ENCODE results near the gene FGF14.

Gene FGF14

DNA sequence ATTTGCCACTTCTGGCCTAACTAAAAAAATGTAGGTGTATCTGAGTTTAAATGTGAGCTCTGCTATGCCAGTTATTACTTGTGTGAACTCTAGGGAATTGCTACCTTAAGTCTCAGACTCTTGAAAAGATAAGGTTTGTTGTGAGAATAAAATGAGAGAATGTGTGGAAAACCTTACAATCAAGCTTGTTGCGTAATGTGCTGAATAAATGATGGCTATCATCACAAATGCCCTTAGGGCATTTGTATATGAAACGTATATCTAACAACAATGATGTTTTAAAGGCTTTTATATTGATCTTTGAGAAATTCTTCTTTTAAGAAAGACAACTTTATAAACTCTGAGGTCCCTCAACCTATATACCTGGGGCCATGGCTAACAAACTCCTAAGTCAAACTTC lies 564.6 kb downstream of the FGF14 start:
- DNase-seq = no peak

- DNase-seq = no peak
Observed at GRCh38 chr13:101835920-101836319, 565.9 kb downstream of the FGF14 start.

DNA sequence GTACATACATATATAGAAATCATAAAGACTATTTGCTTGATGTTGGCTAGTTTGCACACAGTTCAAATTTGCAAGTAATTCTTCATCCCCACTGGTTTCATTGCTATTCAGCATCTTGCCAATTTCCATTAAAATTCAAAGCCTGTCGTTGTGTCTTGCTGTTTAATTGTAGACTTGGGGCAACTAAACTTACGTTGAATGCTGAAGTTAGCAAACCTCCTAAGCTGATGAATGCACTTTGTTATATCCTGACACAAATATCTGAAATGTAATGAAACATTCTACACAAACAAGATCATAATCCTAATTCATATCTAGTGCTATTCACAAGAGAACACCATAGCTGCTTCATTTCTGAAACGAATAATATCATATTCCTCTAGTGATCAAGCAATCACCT lies 568.2 kb downstream of the FGF14 start:
- no peak for DNase-seq

- DNase-seq = no peak
Observed at GRCh38 chr13:101830035-101830434, 571.8 kb downstream of the FGF14 start.

- DNase-seq = no peak
Observed at GRCh38 chr13:101829484-101829883, 572.4 kb downstream of the FGF14 start.

DNA sequence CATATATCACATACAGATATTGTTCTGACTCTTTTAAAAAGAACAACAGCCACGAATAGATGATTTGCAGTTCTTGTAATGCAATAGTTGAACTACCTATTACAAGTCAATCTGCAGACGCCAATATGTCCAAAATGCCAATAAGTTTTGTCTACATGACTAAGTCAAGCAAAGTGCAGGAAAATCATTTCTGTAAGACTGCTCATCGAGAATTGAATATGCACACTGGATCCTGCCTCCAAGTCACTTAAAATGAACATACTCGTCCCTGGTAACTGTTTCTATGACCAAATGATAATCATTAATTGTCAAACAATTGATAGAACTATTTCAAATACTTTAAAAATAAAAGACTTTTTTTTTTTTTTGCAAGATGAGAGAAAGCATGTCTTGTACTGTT lies 573.7 kb downstream of the FGF14 start:
- DNase-seq = no peak

DNA sequence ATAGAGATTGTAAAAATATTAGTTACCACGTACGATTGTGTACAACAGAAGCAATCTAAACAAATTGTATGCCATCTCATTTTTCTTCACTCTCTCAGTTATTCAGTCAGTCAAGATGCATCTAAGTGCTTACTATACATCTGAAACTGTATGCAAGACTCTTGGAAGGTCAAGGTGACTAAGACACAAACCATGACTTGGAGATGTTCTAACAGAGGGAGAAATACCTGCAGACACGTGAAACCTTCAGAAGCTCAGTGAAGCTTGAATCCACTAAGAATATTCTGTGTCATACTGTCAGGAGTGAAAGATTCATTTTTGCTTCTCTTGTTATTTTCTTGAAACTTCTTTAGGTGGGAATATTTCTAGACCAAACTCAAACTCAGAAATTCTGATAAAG lies 584.0 kb downstream of the FGF14 start:
- no peak for DNase-seq

- DNase-seq = no peak
Observed at GRCh38 chr13:101811881-101812280, 590.0 kb downstream of the FGF14 start.

GRCh38 chr13:101811284-101811839 lies 590.5 kb downstream of the FGF14 start:
- DNase-seq = no peak

GRCh38 chr13:101799196-101799595 lies 602.7 kb downstream of the FGF14 start:
- DNase-seq = no peak

DNA sequence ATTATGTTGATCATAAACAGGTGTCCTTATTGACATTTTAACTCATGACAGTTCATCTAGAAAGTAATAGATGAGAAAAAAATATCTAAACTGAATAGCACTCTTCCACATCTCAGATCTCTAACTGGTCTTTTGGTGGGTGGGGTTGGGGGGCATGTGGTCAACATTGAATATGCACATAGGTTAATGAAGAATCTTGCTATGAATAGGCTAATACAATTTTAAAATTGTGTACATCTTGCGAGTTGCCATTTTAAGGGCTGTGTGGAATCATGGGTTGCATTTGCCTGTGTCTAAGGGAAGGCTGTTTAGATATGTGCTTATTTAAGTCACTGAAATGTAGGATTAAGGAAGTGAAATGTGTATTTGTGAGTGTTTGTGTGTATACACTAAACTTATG lies 603.4 kb downstream of the FGF14 start:
- no peak for DNase-seq

- DNase-seq = no peak
Observed at GRCh38 chr13:101795460-101795859, 606.4 kb downstream of the FGF14 start.

- DNase-seq = no peak
Observed at GRCh38 chr13:101795025-101795424, 606.8 kb downstream of the FGF14 start.

DNA sequence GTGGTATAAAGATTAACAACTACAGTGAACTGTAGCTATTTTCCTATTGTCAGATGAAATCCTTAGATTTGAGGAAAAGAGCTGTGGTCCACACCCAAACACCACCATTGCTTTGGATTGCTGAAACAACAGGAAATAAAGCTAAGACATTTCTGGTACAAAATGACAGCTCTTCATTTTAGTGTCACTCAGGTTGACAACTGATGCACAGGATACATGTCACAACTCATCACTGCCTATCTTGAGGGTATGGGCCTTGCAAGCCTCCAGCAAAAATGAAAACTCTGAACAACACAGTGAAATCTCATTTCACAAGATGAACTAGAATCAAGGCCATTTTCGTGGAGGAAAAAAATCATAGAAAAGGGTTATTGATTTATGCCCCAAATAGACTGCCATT lies 609.7 kb downstream of the FGF14 start:
- DNase-seq = no peak

DNA sequence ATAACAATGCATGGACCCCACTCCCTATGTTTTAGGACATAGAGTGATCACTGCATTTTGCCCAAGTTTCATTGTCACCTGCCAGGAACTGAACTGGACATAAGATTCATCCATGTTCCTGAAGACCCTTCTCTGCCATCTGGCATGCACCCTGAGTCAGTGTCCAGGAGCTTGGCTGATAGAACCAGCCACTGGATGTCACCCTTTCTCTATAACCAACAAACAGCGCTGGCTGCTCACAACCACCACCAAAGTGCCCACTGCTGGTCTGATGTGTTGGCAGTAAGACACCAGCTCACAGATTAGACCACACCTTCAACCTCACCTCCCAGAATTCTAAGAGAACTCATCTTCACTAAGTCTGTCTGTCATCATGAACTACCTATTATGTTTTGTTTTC lies 616.0 kb downstream of the FGF14 start:
- DNase-seq = no peak

DNA sequence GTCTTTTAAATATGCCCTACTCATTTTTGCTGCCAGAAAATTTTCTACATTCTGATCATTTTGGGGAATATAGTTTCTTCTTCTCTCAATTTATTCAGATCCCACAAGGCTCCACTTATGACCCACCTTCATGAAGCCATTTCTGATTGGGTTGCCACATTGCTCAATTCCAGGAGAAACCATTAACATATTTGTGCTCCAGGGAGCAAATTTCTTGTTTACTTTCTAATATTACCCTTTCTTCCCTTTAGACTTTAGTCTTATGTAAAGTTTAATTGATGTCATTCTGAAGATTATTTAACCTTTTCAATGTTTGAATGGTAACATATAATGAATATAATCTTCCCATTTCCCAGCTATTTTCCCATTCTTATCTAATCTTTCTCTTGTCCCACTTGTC lies 617.5 kb downstream of the FGF14 start:
- DNase-seq = no peak

DNA sequence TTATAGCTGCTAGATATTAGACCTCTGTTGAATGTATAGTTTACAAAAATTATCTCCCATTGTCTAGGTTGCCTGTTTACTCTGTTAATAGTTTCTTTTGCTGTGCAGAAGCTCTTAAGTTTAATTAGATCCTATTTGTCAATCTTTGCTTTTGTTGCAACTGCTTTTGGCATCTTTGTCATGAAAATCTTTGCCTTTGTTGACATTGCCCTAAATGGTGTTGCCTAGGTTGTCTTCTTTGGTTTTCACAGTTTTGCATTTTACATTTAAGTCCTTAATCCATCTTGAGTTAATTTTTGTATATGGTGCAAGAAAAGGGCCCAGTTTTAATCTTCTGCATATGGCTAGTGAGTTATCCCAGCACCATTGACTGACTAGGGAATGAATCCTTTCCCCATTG lies 618.3 kb downstream of the FGF14 start:
- no peak for DNase-seq

GRCh38 chr13:101780211-101780610 lies 621.6 kb downstream of the FGF14 start:
- DNase-seq = no peak

DNA sequence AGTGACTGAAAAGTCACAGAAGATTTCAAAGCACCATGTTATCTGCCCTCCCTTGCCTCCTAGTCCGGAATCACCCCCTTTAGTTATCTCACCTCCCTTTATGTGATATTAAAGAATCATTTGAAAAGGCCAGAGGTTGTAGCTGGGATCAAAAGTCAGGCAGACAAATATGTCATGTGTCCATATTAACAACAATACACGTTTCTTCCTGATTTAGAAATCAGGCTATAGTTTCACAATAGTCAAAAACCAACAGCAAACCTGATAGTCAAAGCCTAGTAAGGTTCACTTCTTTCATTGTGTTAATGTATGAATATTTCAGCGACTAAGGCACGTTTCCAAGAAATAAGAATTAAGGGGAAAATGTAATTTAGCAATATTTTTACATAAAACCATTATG lies 622.7 kb downstream of the FGF14 start:
- DNase-seq = no peak

DNA sequence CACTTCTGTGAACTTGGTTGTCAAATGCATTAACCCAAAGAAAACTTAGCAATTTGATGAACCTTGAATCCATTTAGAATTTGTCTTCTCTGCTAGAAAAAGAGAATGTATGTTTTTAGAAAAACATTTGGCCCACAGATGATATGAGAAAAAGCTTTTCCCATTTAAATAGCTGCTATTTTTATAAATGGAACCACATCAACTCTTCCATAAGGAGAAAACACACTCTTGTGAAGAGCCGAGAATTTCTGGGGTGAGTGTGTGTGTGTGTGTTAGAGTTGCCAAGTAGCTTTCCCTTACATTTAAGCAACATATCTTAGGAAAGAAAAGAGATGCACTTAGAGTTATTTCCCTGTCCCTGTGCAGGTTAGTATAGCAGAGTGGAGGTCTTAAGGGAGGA lies 626.6 kb downstream of the FGF14 start:
- DNase-seq = no peak

GRCh38 chr13:101774393-101774792 lies 627.5 kb downstream of the FGF14 start:
- DNase-seq = no peak

GRCh38 chr13:101773062-101773461 lies 628.8 kb downstream of the FGF14 start:
- DNase-seq = no peak

DNA sequence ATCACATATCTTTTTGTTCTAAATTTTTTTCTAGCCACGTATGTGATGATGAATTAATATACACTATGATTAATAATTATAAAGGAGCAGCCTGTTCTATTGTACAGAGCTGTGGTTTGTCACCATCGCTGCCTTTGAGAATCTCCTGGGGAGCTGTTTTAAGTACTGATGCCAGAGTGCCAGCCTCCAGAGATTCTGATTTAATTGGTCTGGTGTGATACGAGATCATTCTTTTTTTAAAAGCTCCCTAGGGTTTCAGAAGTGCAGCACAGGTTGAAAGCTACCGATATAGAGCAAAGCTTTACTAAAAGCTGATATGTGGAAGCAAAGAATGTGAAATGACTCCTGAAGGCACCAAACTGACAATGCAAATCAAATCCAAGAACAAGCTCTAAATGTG lies 634.7 kb downstream of the FGF14 start:
- DNase-seq = no peak

- no peak for DNase-seq
Observed at GRCh38 chr13:101763191-101763590, 638.7 kb downstream of the FGF14 start.

GRCh38 chr13:101757446-101758039 lies 644.3 kb downstream of the FGF14 start:
- DNase-seq = peak; percentile 14

All from NCI-H2029 (cell line).